Left ventricle myocardium inferior (tissue), 1 donor: ENCODE measurements around the gene CDC40. TPM values are rescaled to one million over a fixed set of nuclear protein-coding genes. Genes with fewer than 3 reads are reported as not detected.

Source experiments
- DNase-seq: peaks from one replicate; pipeline ENCODE4 v3.0.0-alpha.2; 2020
- H3K27ac ChIP-seq: fragments of 200-600 bp; replicated peaks from 2 replicates; pipeline ENCODE4 v1.8.0; 2021
- H3K27me3 ChIP-seq: fragments of 200-600 bp; 2 replicates; pipeline ENCODE4 v1.8.0; 2021; ENCODE audit warnings: low read depth
- H3K36me3 ChIP-seq: fragments of 200-600 bp; 2 replicates; pipeline ENCODE4 v1.8.0; 2021
- H3K4me1 ChIP-seq: fragments of 200-600 bp; 2 replicates; pipeline ENCODE4 v1.8.0; 2021
- H3K4me3 ChIP-seq: fragments of 200-600 bp; 2 replicates; pipeline ENCODE4 v1.8.0; 2021; ENCODE audit warnings: mild to moderate bottlenecking, moderate library complexity
- H3K9me3 ChIP-seq: fragments of 200-600 bp; replicated peaks from 2 replicates; pipeline ENCODE4 v1.8.0; 2021
- CTCF ChIP-seq: fragments of 200-600 bp; IDR thresholded peaks from 2 replicates; pipeline ENCODE4 v1.8.0; 2021; ENCODE audit warnings: antibody characterized with exemption, mild to moderate bottlenecking, borderline replicate concordance
- intact Hi-C: fragments of 100-400 bp; cut with micrococcal nuclease; formaldehyde crosslinking; loops from one replicate; pipeline ENCODE4 v1.11.0; 2022
- total RNA-seq: library from RNA; stranded (reverse); fragmentation: NEBNext Ultra II Directional; extraction: Animal tissue kit (Norgen Biotek cat#: 25700); gene quantifications from one replicate; pipeline ENCODE4 v1.2.1, GENCODE V29; 2021
- donor health status: DM: no; HTN: yes; CAD: no; lungs with severe emphysema.

CDC40 gene
- total RNA-seq, 1 donor from 2014 or later = 16.1 TPM

GRCh38 chr6:110158479-110158878 lies 21.7 kb upstream of the CDC40 start:
- Histone ChIP-seq H3K4me1 (no peaks in the 10 kb centered on the region), H3K27ac (no peak overlapping the region), H3K9me3 (no peaks in the 10 kb centered on the region), H3K36me3 (no peaks in the 10 kb centered on the region), H3K27me3 (no peaks in the 10 kb centered on the region), H3K4me3 (no peak overlapping the region)
- no peak for TF ChIP-seq CTCF
- intact Hi-C loops = no loop called here
- no peak for DNase-seq

GRCh38 chr6:110170081-110170480 lies 10.1 kb upstream of the CDC40 start:
- DNase-seq = no peak
- TF ChIP-seq CTCF = no peak
- no peak overlapping the region for H3K27ac ChIP-seq
- no peak overlapping the region for H3K4me3 ChIP-seq
- H3K36me3 ChIP-seq = no peaks in the 10 kb centered on the region
- H3K4me1 ChIP-seq = no peaks in the 10 kb centered on the region
- intact Hi-C loops = no loop called here
- H3K27me3 ChIP-seq = no peaks in the 10 kb centered on the region
- no peaks in the 10 kb centered on the region for H3K9me3 ChIP-seq

- no peak for TF ChIP-seq CTCF
- peaks cover 6% of the 10 kb centered on the region for H3K4me1 ChIP-seq
Observed at GRCh38 chr6:110173506-110174132, 6.6 kb upstream of the CDC40 start.

GRCh38 chr6:110178626-110179405 lies 1.4 kb upstream of the CDC40 start:
- H3K9me3 ChIP-seq = no peaks in the 10 kb centered on the region
- intact Hi-C loops = loop anchor here (5.0 kb wide), 1 partner anchor 213 kb away; no protein-coding TSS in a partner anchor
- peak; percentile 73 for TF ChIP-seq CTCF
- H3K27ac ChIP-seq = peak overlapping the region; percentile 91
- peaks cover 54% of the 10 kb centered on the region for H3K4me1 ChIP-seq
- no peaks in the 10 kb centered on the region for H3K36me3 ChIP-seq
- H3K27me3 ChIP-seq = no peaks in the 10 kb centered on the region
- peak overlapping the region; percentile 94 for H3K4me3 ChIP-seq
- peak; percentile 15 for DNase-seq

More at GRCh38 chr6:110173506-110174132, 6.6 kb upstream of the CDC40 start:
- Histone ChIP-seq H3K4me3 (no peak overlapping the region), H3K36me3 (no peaks in the 10 kb centered on the region), H3K27ac (no peak overlapping the region), H3K27me3 (no peaks in the 10 kb centered on the region), H3K9me3 (no peaks in the 10 kb centered on the region)
- intact Hi-C loops = no loop called here
- DNase-seq = no peak

GRCh38 chr6:110179406-110180227 lies 610 bp upstream of the CDC40 start, which contains the start of gene WASF1:
TSS of gene WASF1 (minus strand) at chr6:110179670. CDS start at chr6:110127601, 52,069 bp downstream.
- Histone ChIP-seq H3K27me3 (no peaks in the 10 kb centered on the region), H3K4me1 (peaks cover 62% of the 10 kb centered on the region), H3K4me3 (peak within 1 kb of the TSS; percentile 94), H3K27ac (peak within 1 kb of the TSS; percentile 91), H3K36me3 (no peaks in the 10 kb centered on the region), H3K9me3 (no peaks in the 10 kb centered on the region)
- peak; percentile 92 for DNase-seq
- intact Hi-C loops = loop anchor here (5.0 kb wide), 1 partner anchor 213 kb away; no protein-coding TSS in a partner anchor
- TF ChIP-seq CTCF = no peak
